Nephron progenitor cell (in vitro differentiated cells): ENCODE measurements around the gene ZNF333.
A peak's percentile ranks its signal among the peaks of the same experiment; 100 is the strongest.

ENCODE experiments used
- DNase-seq: peaks from one replicate; pipeline ENCODE4 v3.0.0; 2021
- H3K27ac Mint-ChIP-seq: 2 replicates; pipeline ENCODE4 v1.8.0; 2021; ENCODE audit warnings: mild to moderate bottlenecking, moderate library complexity, mixed read lengths
- H3K27me3 Mint-ChIP-seq: 2 replicates; pipeline ENCODE4 v1.8.0; 2021; ENCODE audit warnings: mild to moderate bottlenecking, low read depth, mixed read lengths; ENCODE audit not compliant: poor library complexity
- H3K36me3 Mint-ChIP-seq: 2 replicates; pipeline ENCODE4 v1.8.0; 2021; ENCODE audit warnings: low read depth, mixed read lengths
- H3K4me1 Mint-ChIP-seq: 2 replicates; pipeline ENCODE4 v1.8.0; 2021; ENCODE audit warnings: mixed read lengths
- H3K4me3 Mint-ChIP-seq: 2 replicates; pipeline ENCODE4 v1.8.0; 2021; ENCODE audit warnings: mild to moderate bottlenecking, moderate library complexity, mixed read lengths
- H3K9me3 Mint-ChIP-seq: 2 replicates; pipeline ENCODE4 v1.8.0; 2021; ENCODE audit warnings: mild to moderate bottlenecking, moderate library complexity, mixed read lengths
- CTCF ChIP-seq: fragments of 200-600 bp; sonication (generic); IDR thresholded peaks from 2 replicates; pipeline ENCODE4 v1.5.0; 2021; ENCODE audit warnings: antibody characterized with exemption

Gene ZNF333

GRCh38 chr19:14746886-14747285 lies 57.0 kb downstream of the ZNF333 start:
- peaks cover 2% of the 10 kb centered on the region for H3K27me3 Mint-ChIP-seq
- H3K27ac Mint-ChIP-seq: no peak overlapping the region
- no peak for DNase-seq
- no peaks in the 10 kb centered on the region for H3K36me3 Mint-ChIP-seq
- H3K4me3 Mint-ChIP-seq: no peak overlapping the region
- no peaks in the 10 kb centered on the region for H3K4me1 Mint-ChIP-seq
- H3K9me3 Mint-ChIP-seq: peaks cover 41% of the 10 kb centered on the region
- no peak for TF ChIP-seq CTCF

GRCh38 chr19:14748601-14749000 lies 58.8 kb downstream of the ZNF333 start:
- Mint-ChIP-seq H3K9me3 (peaks cover 30% of the 10 kb centered on the region), H3K27ac (no peak overlapping the region), H3K36me3 (no peaks in the 10 kb centered on the region), H3K27me3 (peaks cover 6% of the 10 kb centered on the region), H3K4me1 (no peaks in the 10 kb centered on the region), H3K4me3 (no peak overlapping the region)
- no peak for TF ChIP-seq CTCF
- no peak for DNase-seq

- peaks cover 44% of the 10 kb centered on the region for H3K9me3 Mint-ChIP-seq
- peaks cover 27% of the 10 kb centered on the region for H3K27me3 Mint-ChIP-seq
- H3K4me1 Mint-ChIP-seq: peaks cover 5% of the 10 kb centered on the region
- H3K27ac Mint-ChIP-seq: no peak overlapping the region
- no peaks in the 10 kb centered on the region for H3K36me3 Mint-ChIP-seq
- DNase-seq: no peak
- no peak for TF ChIP-seq CTCF
- peak overlapping the region; percentile 65 for H3K4me3 Mint-ChIP-seq
Measured at GRCh38 chr19:14758816-14759215, 69.0 kb downstream of the ZNF333 start.

- Mint-ChIP-seq H3K36me3 (no peaks in the 10 kb centered on the region), H3K4me3 (no peak overlapping the region), H3K9me3 (peaks cover 57% of the 10 kb centered on the region), H3K4me1 (peaks cover 5% of the 10 kb centered on the region), H3K27me3 (peaks cover 41% of the 10 kb centered on the region), H3K27ac (no peak overlapping the region)
- DNase-seq: no peak
- TF ChIP-seq CTCF: no peak
Measured at GRCh38 chr19:14761607-14762006, 71.8 kb downstream of the ZNF333 start.

GRCh38 chr19:14762111-14762510 lies 72.3 kb downstream of the ZNF333 start:
- Mint-ChIP-seq H3K27me3 (peaks cover 41% of the 10 kb centered on the region), H3K27ac (no peak overlapping the region), H3K9me3 (peaks cover 56% of the 10 kb centered on the region), H3K4me3 (no peak overlapping the region), H3K4me1 (peaks cover 5% of the 10 kb centered on the region), H3K36me3 (no peaks in the 10 kb centered on the region)
- no peak for TF ChIP-seq CTCF
- no peak for DNase-seq

GRCh38 chr19:14763497-14764145 lies 73.8 kb downstream of the ZNF333 start:
- Mint-ChIP-seq H3K4me1 (no peaks in the 10 kb centered on the region), H3K9me3 (peaks cover 56% of the 10 kb centered on the region), H3K36me3 (no peaks in the 10 kb centered on the region), H3K27ac (no peak overlapping the region), H3K4me3 (no peak overlapping the region), H3K27me3 (peaks cover 31% of the 10 kb centered on the region)
- TF ChIP-seq CTCF: no peak
- no peak for DNase-seq
